Stomach (tissue), 4 donors: ENCODE results near the gene PTPRK.

Experiments used
- CTCF ChIP-seq, 7 experiments: fragments of 450-650 bp in 4 of 7; fragments of 200-600 bp in 3 of 7; sonication (generic) in 3 of 7; IDR thresholded peaks; one replicate each; pipeline ENCODE4 v1.5.1; 2016 to 2019; ENCODE audit warnings: antibody characterized with exemption in 7 of 7, control low read depth in 2 of 7, mild to moderate bottlenecking in 1 of 7
- POLR2AphosphoS5 ChIP-seq, 3 donors: sonication (generic); formaldehyde crosslinking; IDR thresholded peaks; one replicate each; pipeline ENCODE4 v1.6.1; 2016; ENCODE audit warnings: antibody characterized with exemption in 3 of 3

GRCh38 chr6:128499079-128499731 lies 21.2 kb downstream of the PTPRK start:
- TF ChIP-seq CTCF (IDR thresholded peaks at IDR 0.05) (no peak), POLR2AphosphoS5 (IDR thresholded peaks at IDR 0.05) (no peak)
